ENCODE results near the gene GBA3. TPM values are rescaled to one million over a fixed set of nuclear protein-coding genes. Genes with fewer than 3 reads are reported as not detected.

Gene GBA3
- polyA plus RNA-seq, 1 donor from 2014 or later: not detected

GRCh38 chr4:22842360-22843018 is 149.8 kb downstream of the GBA3 start:
- Histone ChIP-seq H3K79me2 (replicated peaks; ENCODE audit: insufficient read depth, low read length) (no peaks in the 10 kb centered on the region), H2AFZ (ENCODE audit: low read depth, low read length) (no peak overlapping the region), H3K27me3 (ENCODE audit: insufficient read depth, low read depth, low read length) (no peaks in the 10 kb centered on the region), H3K9ac (ENCODE audit: low read length) (no peak overlapping the region), H3K4me2 (ENCODE audit: low read length) (no peak overlapping the region), H3F3A (ENCODE audit: insufficient read depth, low read length, poor library complexity, severe bottlenecking) (no peaks in the 10 kb centered on the region), H3K9me3 (ENCODE audit: low read length) (peaks cover 4% of the 10 kb centered on the region), H3K27ac (ENCODE audit: low read length) (no peak overlapping the region), H4K20me1 (ENCODE audit: insufficient read depth) (no peaks in the 10 kb centered on the region), H3K4me3 (ENCODE audit: low read length) (no peak overlapping the region), H3K9me2 (ENCODE audit: insufficient read depth, low read length) (no peaks in the 10 kb centered on the region), H3K36me3 (ENCODE audit: insufficient read depth, low read length) (no peaks in the 10 kb centered on the region)
- TF ChIP-seq POLR2AphosphoS5 (IDR thresholded peaks at IDR 0.05): no peak
- TF ChIP-seq CTCF (IDR thresholded peaks at IDR 0.05; ENCODE audit: poor library complexity, severe bottlenecking): no peak
- no peak for TF ChIP-seq TAF1 (IDR thresholded peaks at IDR 0.05; ENCODE audit: low read depth)
- TF ChIP-seq EP300 (conservative IDR thresholded peaks at IDR 0.05; ENCODE audit: poor library complexity, severe bottlenecking): no peak
- no peak for TF ChIP-seq EZH2 (IDR thresholded peaks at IDR 0.05; ENCODE audit: borderline replicate concordance, insufficient read depth, low read length, poor library complexity, severe bottlenecking)
- TF ChIP-seq MXI1 (conservative IDR thresholded peaks at IDR 0.05; ENCODE audit: poor library complexity, severe bottlenecking): no peak
- TF ChIP-seq RAD21 (conservative IDR thresholded peaks at IDR 0.05): no peak
- TF ChIP-seq SMC3 (conservative IDR thresholded peaks at IDR 0.05; ENCODE audit: poor library complexity): no peak
- TF ChIP-seq REST (IDR thresholded peaks at IDR 0.05; ENCODE audit: borderline replicate concordance): no peak

- TF ChIP-seq SMC3 (conservative IDR thresholded peaks at IDR 0.05; ENCODE audit: poor library complexity) (no peak), RAD21 (conservative IDR thresholded peaks at IDR 0.05) (no peak), MXI1 (conservative IDR thresholded peaks at IDR 0.05; ENCODE audit: poor library complexity, severe bottlenecking) (no peak), EZH2 (IDR thresholded peaks at IDR 0.05; ENCODE audit: borderline replicate concordance, insufficient read depth, low read length, poor library complexity, severe bottlenecking) (no peak), CTCF (IDR thresholded peaks at IDR 0.05; ENCODE audit: poor library complexity, severe bottlenecking) (no peak), TAF1 (IDR thresholded peaks at IDR 0.05; ENCODE audit: low read depth) (no peak), EP300 (conservative IDR thresholded peaks at IDR 0.05; ENCODE audit: poor library complexity, severe bottlenecking) (no peak), POLR2AphosphoS5 (IDR thresholded peaks at IDR 0.05) (no peak), REST (IDR thresholded peaks at IDR 0.05; ENCODE audit: borderline replicate concordance) (no peak)
- H3F3A ChIP-seq (ENCODE audit: insufficient read depth, low read length, poor library complexity, severe bottlenecking): no peaks in the 10 kb centered on the region
Measured at GRCh38 chr4:22848332-22848731, 155.6 kb downstream of the GBA3 start.

More at GRCh38 chr4:22848332-22848731, 155.6 kb downstream of the GBA3 start:
- H3K27me3 ChIP-seq (ENCODE audit: insufficient read depth, low read depth, low read length): no peaks in the 10 kb centered on the region
- no peak overlapping the region for H3K9ac ChIP-seq (ENCODE audit: low read length)
- no peak overlapping the region for H2AFZ ChIP-seq (ENCODE audit: low read depth, low read length)
- no peaks in the 10 kb centered on the region for H3K79me2 ChIP-seq (replicated peaks; ENCODE audit: insufficient read depth, low read length)
- no peak overlapping the region for H3K4me2 ChIP-seq (ENCODE audit: low read length)
- H3K9me2 ChIP-seq (ENCODE audit: insufficient read depth, low read length): no peaks in the 10 kb centered on the region
- no peaks in the 10 kb centered on the region for H3K36me3 ChIP-seq (ENCODE audit: insufficient read depth, low read length)
- no peak overlapping the region for H3K4me3 ChIP-seq (ENCODE audit: low read length)
- no peak overlapping the region for H3K27ac ChIP-seq (ENCODE audit: low read length)
- no peaks in the 10 kb centered on the region for H4K20me1 ChIP-seq (ENCODE audit: insufficient read depth)
- no peaks in the 10 kb centered on the region for H3K9me3 ChIP-seq (ENCODE audit: low read length)
